CD14-positive monocyte (primary cell): ENCODE data around the gene HLA-DQA1. TPM values are rescaled to one million over a fixed set of nuclear protein-coding genes. Genes with fewer than 3 reads are reported as not detected.
"Not testable (repeated sequence)": the region's sequence is repeated elsewhere in the genome, so short reads cannot be mapped to it uniquely, and the experiment has no call there.

Source experiments
- DNase-seq, 3 donors: peaks; one replicate each; pipeline ENCODE4 v3.0.0-alpha.2; 2011 to 2022
- H2AFZ ChIP-seq: 2 replicates; pipeline ENCODE4 v1.6.0; 2012; ENCODE audit warnings: mild to moderate bottlenecking, low read depth, low read length, inconsistent platforms; ENCODE audit not compliant: insufficient read depth, poor library complexity, severe bottlenecking
- H3K27ac ChIP-seq, 2 donors: 1 replicate in 1 of 2; 2 replicates in 1 of 2; pipeline ENCODE4 v1.5.1; 2012 to 2013; ENCODE audit warnings: low read length in 2 of 2, control low read depth in 1 of 2, inconsistent platforms in 1 of 2, low read depth in 1 of 2, mild to moderate bottlenecking in 1 of 2
- H3K27me3 ChIP-seq, 2 donors: one replicate each; pipeline versions ENCODE4 v1.6.0 to v1.6.1; 2011 to 2013; ENCODE audit warnings: low read length in 2 of 2; ENCODE audit not compliant: control insufficient read depth in 2 of 2, insufficient read depth in 2 of 2
- H3K36me3 ChIP-seq, 2 donors: replicated peaks in 1 of 2; 1 replicate in 1 of 2; 2 replicates in 1 of 2; pipeline versions ENCODE4 v1.5.1 to v1.6.1; 2012 to 2013; ENCODE audit warnings: low read length in 2 of 2, control low read depth in 1 of 2, inconsistent platforms in 1 of 2, mild to moderate bottlenecking in 1 of 2; ENCODE audit not compliant: insufficient read depth in 2 of 2, control insufficient read depth in 1 of 2
- H3K4me1 ChIP-seq, 2 donors: 1 replicate in 1 of 2; 2 replicates in 1 of 2; pipeline versions ENCODE4 v1.5.1 to v1.6.1; 2012 to 2013; ENCODE audit warnings: low read length in 2 of 2, control low read depth in 1 of 2, inconsistent platforms in 1 of 2, mild to moderate bottlenecking in 1 of 2, moderate library complexity in 1 of 2; ENCODE audit not compliant: insufficient read depth in 2 of 2, control insufficient read depth in 1 of 2
- H3K4me2 ChIP-seq: replicated peaks from 2 replicates; pipeline ENCODE3; 2012; ENCODE audit warnings: low read length, moderate library complexity, mild to moderate bottlenecking; ENCODE audit not compliant: poor library complexity, severe bottlenecking; ENCODE audit errors: extremely low read depth
- H3K4me3 ChIP-seq, 3 experiments: fragments of 200-600 bp in 1 of 3; sonication (generic) in 1 of 3; replicated peaks in 1 of 3; 1 replicate in 2 of 3; 2 replicates in 1 of 3; pipeline ENCODE4 v1.5.1; 2011 to 2013; ENCODE audit warnings: low read length in 3 of 3, mild to moderate bottlenecking in 3 of 3, control low read depth in 2 of 3, low read depth in 2 of 3, inconsistent platforms in 1 of 3, moderate library complexity in 1 of 3
- H3K79me2 ChIP-seq: 2 replicates; pipeline ENCODE4 v1.6.0; 2012; ENCODE audit warnings: mild to moderate bottlenecking, control low read depth, inconsistent platforms, low read length, moderate library complexity; ENCODE audit not compliant: insufficient read depth
- H3K9ac ChIP-seq: 2 replicates; pipeline ENCODE4 v1.6.0; 2017; ENCODE audit warnings: low read length, mild to moderate bottlenecking; ENCODE audit not compliant: insufficient read depth, poor library complexity, severe bottlenecking
- H3K9me3 ChIP-seq, 2 donors: replicated peaks in 1 of 2; 1 replicate in 1 of 2; 2 replicates in 1 of 2; pipeline versions ENCODE4 v1.5.1 to v1.6.1; 2012 to 2013; ENCODE audit warnings: low read length in 2 of 2, control low read depth in 1 of 2; ENCODE audit not compliant: control insufficient read depth in 1 of 2, insufficient read depth in 1 of 2
- H4K20me1 ChIP-seq: 2 replicates; pipeline ENCODE4 v1.6.0; 2012; ENCODE audit warnings: mild to moderate bottlenecking, low read length, control low read depth, moderate library complexity; ENCODE audit not compliant: insufficient read depth
- H3K27ac Mint-ChIP-seq, 7 donors: one replicate each; pipeline ENCODE4 v1.8.0; 2020; ENCODE audit warnings: mild to moderate bottlenecking in 7 of 7, mixed read lengths in 7 of 7, moderate library complexity in 6 of 7, inconsistent platforms in 2 of 7
- H3K27me3 Mint-ChIP-seq, 3 donors: one replicate each; pipeline ENCODE4 v1.8.0; 2021 to 2022; ENCODE audit warnings: low read depth in 3 of 3, mild to moderate bottlenecking in 3 of 3, mixed read lengths in 3 of 3, moderate library complexity in 3 of 3, inconsistent platforms in 1 of 3
- H3K36me3 Mint-ChIP-seq, 2 donors: one replicate each; pipeline ENCODE4 v1.8.0; 2020; ENCODE audit warnings: mixed read lengths in 2 of 2, inconsistent platforms in 1 of 2, mild to moderate bottlenecking in 1 of 2
- H3K4me1 Mint-ChIP-seq: one replicate; pipeline ENCODE4 v1.8.0; 2020; ENCODE audit warnings: mild to moderate bottlenecking, mixed read lengths
- H3K4me3 Mint-ChIP-seq, 2 donors: one replicate each; pipeline ENCODE4 v1.8.0; 2020; ENCODE audit warnings: mild to moderate bottlenecking in 2 of 2, mixed read lengths in 2 of 2, moderate library complexity in 1 of 2
- H3K9me3 Mint-ChIP-seq, 7 donors: one replicate each; pipeline ENCODE4 v1.8.0; 2020 to 2022; ENCODE audit warnings: mixed read lengths in 7 of 7, mild to moderate bottlenecking in 6 of 7, moderate library complexity in 6 of 7, inconsistent platforms in 2 of 7
- WGBS: methylation state at CpG from one replicate; pipeline ENCODE4 v1.1.5; 2013; ENCODE audit warnings: missing lambda C conversion rate; ENCODE audit not compliant: insufficient coverage; 5-methylcytosine and 5-hydroxymethylcytosine counted together
- intact Hi-C, 2 donors: fragments of 100-400 bp; cut with micrococcal nuclease; formaldehyde crosslinking; loops; one replicate each; pipeline versions ENCODE4 v1.15.0 to v1.15.1; 2023
- polyA plus RNA-seq, 3 donors: library from polyadenylated mRNA; depleted of rRNA in 1 of 3; unstranded in 2 of 3; stranded (reverse) in 1 of 3; fragments of 300-500 nt in 2 of 3; fragments of >200 nt in 1 of 3; fragmentation: Illumina TruSeq in 2 of 3; gene quantifications; 1 replicate in 2 of 3; 2 replicates in 1 of 3; pipeline ENCODE4 v1.2.3, GENCODE V29; 2012 to 2021
- TF ChIP-seq, protein P1 (sequence below): fragments of 200-600 bp; IDR thresholded peaks from one replicate; pipeline ENCODE4 v1.8.0; 2022; ENCODE audit warnings: antibody characterized with exemption, mild to moderate bottlenecking

Gene HLA-DQA1
- polyA plus RNA-seq, 3 donors = 98.1 to 191 (median 117) TPM

DNA sequence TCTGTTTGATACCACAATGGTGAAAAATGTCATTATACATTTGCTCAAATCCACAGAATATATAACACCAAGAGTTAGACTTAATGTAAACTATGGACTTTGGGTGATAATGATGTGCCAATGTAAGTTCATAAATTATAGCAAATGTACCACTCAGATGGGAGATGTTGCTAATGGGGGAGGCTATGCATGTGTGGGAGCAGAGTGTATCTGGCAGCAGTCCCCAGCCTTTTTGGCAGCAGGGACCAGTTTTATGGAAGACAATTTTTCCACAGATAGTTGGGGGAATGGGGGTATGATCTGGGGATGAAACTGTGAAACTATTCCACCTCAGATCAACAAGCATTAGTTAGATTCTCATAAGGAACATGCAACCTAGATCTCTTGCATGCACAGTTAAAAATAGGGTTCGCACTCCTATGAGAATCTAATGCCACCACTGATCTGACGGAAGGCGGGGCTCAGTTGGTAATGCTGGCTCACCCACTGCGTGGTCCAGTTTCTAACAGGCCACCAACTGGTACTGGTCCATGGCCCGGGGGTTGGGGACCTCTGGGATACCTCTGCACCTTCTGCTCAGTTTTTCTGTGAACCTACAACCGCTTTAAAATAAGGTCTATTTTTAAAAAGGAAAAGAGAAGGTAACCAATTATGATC, 8.0 kb downstream of the HLA-DQA1 start:
- peaks cover 14% of the 10 kb centered on the region for H3K4me1 Mint-ChIP-seq

DNA sequence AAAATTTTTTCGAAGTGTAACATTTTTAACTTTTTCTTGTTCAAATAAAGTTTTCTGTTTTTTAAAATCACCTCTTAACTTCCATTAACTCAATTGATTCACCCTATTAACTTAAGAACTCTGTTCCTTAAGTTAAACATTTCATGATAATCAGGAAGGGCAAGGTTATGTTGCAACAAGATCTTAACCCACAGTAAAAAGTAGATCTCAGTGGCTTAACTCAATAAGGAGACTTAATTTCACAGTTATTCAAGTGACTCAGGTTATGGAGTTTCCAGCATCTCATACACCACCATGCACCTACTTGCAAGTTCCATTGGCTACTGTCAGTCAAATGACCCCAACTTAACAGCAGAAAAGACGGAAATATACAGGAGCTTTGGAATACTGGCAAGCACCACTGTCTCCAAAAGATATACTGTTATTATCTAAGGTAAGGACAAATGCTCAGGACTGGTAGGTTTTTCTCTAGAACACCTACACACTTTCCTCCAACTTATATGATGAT, 18.1 kb downstream of the HLA-DQA1 start:
- no CpG with 5 or more reads among the region's 2 CpGs for WGBS
- no peaks in the 10 kb centered on the region for H3K9me3 ChIP-seq
- Mint-ChIP-seq H3K27ac (peak overlapping the region in 4 of 7 donors; percentile 58 to 80 (median 68)), H3K4me1 (peaks cover 24% of the 10 kb centered on the region), H3K9me3 (peaks cover 0 to 12% (median 0%) of the 10 kb centered on the region in 7 donors), H3K36me3 (peaks cover 21 to 23% of the 10 kb centered on the region in 2 donors), H3K4me3 (no peak overlapping the region), H3K27me3 (peaks cover 0 to 3% (median 0%) of the 10 kb centered on the region in 3 donors)
- intact Hi-C loops = no loop called here
- H3K4me2 ChIP-seq = no peak overlapping the region
- TF ChIP-seq, protein P1, sequence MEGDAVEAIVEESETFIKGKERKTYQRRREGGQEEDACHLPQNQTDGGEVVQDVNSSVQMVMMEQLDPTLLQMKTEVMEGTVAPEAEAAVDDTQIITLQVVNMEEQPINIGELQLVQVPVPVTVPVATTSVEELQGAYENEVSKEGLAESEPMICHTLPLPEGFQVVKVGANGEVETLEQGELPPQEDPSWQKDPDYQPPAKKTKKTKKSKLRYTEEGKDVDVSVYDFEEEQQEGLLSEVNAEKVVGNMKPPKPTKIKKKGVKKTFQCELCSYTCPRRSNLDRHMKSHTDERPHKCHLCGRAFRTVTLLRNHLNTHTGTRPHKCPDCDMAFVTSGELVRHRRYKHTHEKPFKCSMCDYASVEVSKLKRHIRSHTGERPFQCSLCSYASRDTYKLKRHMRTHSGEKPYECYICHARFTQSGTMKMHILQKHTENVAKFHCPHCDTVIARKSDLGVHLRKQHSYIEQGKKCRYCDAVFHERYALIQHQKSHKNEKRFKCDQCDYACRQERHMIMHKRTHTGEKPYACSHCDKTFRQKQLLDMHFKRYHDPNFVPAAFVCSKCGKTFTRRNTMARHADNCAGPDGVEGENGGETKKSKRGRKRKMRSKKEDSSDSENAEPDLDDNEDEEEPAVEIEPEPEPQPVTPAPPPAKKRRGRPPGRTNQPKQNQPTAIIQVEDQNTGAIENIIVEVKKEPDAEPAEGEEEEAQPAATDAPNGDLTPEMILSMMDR = no peak
- H3K4me3 ChIP-seq = no peak overlapping the region
- H3K27me3 ChIP-seq = no peaks in the 10 kb centered on the region
- no peaks in the 10 kb centered on the region for H3K79me2 ChIP-seq
- peaks cover 5 to 8% of the 10 kb centered on the region in 2 donors for H3K4me1 ChIP-seq
- DNase-seq = peak in 2 of 3 donors; percentile 42 to 68
- no peaks in the 10 kb centered on the region for H4K20me1 ChIP-seq
- H3K27ac ChIP-seq = no peak overlapping the region
- H3K9ac ChIP-seq = no peak overlapping the region
- no peak overlapping the region for H2AFZ ChIP-seq
- peaks cover 4 to 17% of the 10 kb centered on the region in 2 donors for H3K36me3 ChIP-seq

More for the DNA sequence above, 8.0 kb downstream of the HLA-DQA1 start:
- Mint-ChIP-seq H3K27me3 (peaks cover 0 to 3% (median 2%) of the 10 kb centered on the region in 3 donors), H3K4me3 (no peak overlapping the region), H3K9me3 (peaks cover 0 to 3% (median 0%) of the 10 kb centered on the region in 7 donors), H3K36me3 (peaks cover 34 to 38% of the 10 kb centered on the region in 2 donors), H3K27ac (peak overlapping the region in 1 of 7 donors; percentile 80)
- 67% methylated on average over 3 of the region's 6 CpGs for WGBS
- Histone ChIP-seq H3K9ac (no peak overlapping the region), H2AFZ (no peak overlapping the region), H3K9me3 (no peaks in the 10 kb centered on the region), H3K4me3 (no peak overlapping the region), H3K36me3 (no peaks in the 10 kb centered on the region), H3K4me1 (no peaks in the 10 kb centered on the region), H3K27me3 (no peaks in the 10 kb centered on the region), H4K20me1 (no peaks in the 10 kb centered on the region), H3K27ac (no peak overlapping the region), H3K79me2 (no peaks in the 10 kb centered on the region), H3K4me2 (no peak overlapping the region)
- DNase-seq = no peak
- intact Hi-C loops = no loop called here
- TF ChIP-seq, protein P1 = no peak

DNA sequence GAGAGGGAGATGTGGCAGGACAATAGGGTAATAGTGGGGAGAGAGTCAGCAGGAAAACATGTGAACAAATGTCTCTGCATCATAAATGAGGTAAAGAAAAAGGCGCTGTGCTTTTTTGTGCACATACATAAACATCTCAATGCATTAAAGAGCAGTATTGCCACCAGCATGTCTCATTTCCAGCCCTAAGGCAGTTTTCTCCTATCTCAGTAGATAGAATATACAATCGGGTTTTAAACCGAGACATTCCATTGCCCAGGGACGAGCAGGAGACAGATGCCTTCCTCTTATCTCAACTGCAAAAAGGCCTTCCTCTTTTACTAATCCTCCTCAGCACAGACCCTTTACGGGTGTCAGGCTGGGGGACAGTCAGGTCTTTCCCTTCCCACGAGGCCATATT, 20.1 kb downstream of the HLA-DQA1 start:
- H3K36me3 Mint-ChIP-seq = peaks cover 41 to 44% of the 10 kb centered on the region in 2 donors
- H3K4me2 ChIP-seq, H3K9ac ChIP-seq, H3K79me2 ChIP-seq, H3K27me3 Mint-ChIP-seq, H3K9me3 ChIP-seq, DNase-seq, H3K27me3 ChIP-seq, H3K4me3 Mint-ChIP-seq, H3K4me3 ChIP-seq, H4K20me1 ChIP-seq, H3K4me1 ChIP-seq, H2AFZ ChIP-seq, intact Hi-C loops, H3K27ac ChIP-seq: not testable (repeated sequence)
- peaks cover 26% of the 10 kb centered on the region for H3K4me1 Mint-ChIP-seq
- peak overlapping the region in 3 of 7 donors; percentile 30 to 72 (median 66) for H3K27ac Mint-ChIP-seq
- peaks cover 0 to 12% (median 0%) of the 10 kb centered on the region in 7 donors for H3K9me3 Mint-ChIP-seq
- no CpG with 5 or more reads among the region's 6 CpGs for WGBS
- H3K36me3 ChIP-seq = peaks cover 11 to 32% of the 10 kb centered on the region in 2 donors
